Retinal pigment epithelial cell (primary cell): ENCODE data around the gene PAK1.

ENCODE experiments used
- DNase-seq: peaks from one replicate; pipeline ENCODE4 v3.0.0-alpha.2; 2010; ENCODE audit warnings: low read depth
- H3K4me3 ChIP-seq: 2 replicates; pipeline ENCODE4 v1.5.1; 2011; ENCODE audit warnings: mild to moderate bottlenecking, low read length, control low read depth, moderate library complexity
- CTCF ChIP-seq: conservative IDR thresholded peaks from 2 replicates; pipeline ENCODE4 v1.5.1; 2011; ENCODE audit warnings: low read depth, low read length, control low read depth, inconsistent platforms

Gene PAK1

GRCh38 chr11:77467993-77468392 is 5.9 kb downstream of the PAK1 start:
- TF ChIP-seq CTCF = no peak
- H3K4me3 ChIP-seq = no peak overlapping the region
- DNase-seq = no peak

GRCh38 chr11:77467233-77467632 is 6.7 kb downstream of the PAK1 start:
- no peak for TF ChIP-seq CTCF
- H3K4me3 ChIP-seq = no peak overlapping the region
- no peak for DNase-seq

GRCh38 chr11:77457340-77457739 is 16.6 kb downstream of the PAK1 start:
- no peak overlapping the region for H3K4me3 ChIP-seq
- no peak for DNase-seq
- no peak for TF ChIP-seq CTCF

GRCh38 chr11:77455740-77456139 is 18.2 kb downstream of the PAK1 start:
- no peak for TF ChIP-seq CTCF
- no peak for DNase-seq
- no peak overlapping the region for H3K4me3 ChIP-seq

- no peak for TF ChIP-seq CTCF
- DNase-seq = no peak
- no peak overlapping the region for H3K4me3 ChIP-seq
Measured at GRCh38 chr11:77454867-77455655, 18.8 kb downstream of the PAK1 start.

- no peak overlapping the region for H3K4me3 ChIP-seq
- no peak for TF ChIP-seq CTCF
- no peak for DNase-seq
Measured at GRCh38 chr11:77450227-77450626, 23.7 kb downstream of the PAK1 start.

GRCh38 chr11:77449784-77450183 is 24.1 kb downstream of the PAK1 start:
- DNase-seq = no peak
- no peak for TF ChIP-seq CTCF
- H3K4me3 ChIP-seq = no peak overlapping the region
